HG03354 (cell line): ENCODE results near the gene ELMO1.
"Not testable (repeated sequence)": the region's sequence is repeated elsewhere in the genome, so short reads cannot be mapped to it uniquely, and the experiment has no call there.

Source experiments
- ATAC-seq: cut with Tn5 transposase; IDR thresholded peaks from one replicate; pipeline ENCODE4 v1.9.1; 2021; ENCODE audit warnings: mild to moderate bottlenecking; ENCODE audit not compliant: unreplicated experiment, poor library complexity, severe bottlenecking

Gene ELMO1

DNA sequence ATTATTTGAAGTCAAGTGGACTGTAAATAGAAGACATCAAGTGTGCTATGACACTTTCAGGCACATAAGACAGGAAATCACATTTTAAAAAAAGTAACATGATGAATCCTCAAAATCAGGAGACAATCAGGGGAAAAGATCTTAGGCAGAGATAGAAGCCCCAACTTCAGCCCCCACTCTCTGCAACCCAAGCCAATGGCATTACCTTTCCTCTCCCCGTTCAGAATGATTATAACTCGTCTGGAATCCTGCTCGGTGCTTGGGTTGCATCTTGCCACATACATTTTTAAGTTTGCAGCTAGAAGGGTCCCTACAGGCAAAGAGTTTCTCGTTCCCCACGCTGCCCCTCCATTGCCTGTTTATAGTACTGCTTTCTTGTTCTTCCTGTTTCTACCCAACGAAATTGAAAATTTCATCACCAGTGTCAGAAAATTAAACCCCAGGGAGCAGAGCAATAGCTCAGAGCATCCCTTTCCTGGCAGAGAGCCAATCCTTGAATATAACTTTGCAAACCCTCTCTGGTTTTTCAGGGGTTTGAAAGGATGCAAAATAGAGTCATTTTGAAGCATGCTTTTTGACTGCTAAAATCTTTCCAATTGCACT lies 463.9 kb downstream of the ELMO1 start:
- ATAC-seq, result no peak

DNA sequence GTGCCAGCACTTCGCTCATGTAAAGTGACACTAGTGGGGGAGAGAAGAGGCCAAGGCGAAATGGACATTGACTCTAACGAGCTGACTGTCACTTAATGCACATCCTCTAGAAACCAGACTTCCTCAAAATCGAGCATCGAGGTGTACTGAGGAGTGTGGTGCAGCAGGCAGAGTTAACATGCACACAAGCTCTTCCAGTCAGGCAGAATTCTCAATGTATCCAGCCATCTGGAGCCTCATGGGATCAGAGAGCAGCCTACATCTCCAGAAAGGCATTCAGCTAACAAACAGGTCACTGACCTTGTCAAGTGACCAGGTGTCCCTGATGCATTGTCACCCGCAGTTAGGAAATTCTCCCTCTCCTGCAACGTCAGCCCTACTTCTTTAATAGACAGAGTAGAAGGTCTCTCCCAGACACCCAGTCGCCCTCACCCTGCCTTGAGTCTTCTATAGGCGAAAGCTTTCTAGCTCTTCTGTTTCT lies 464.6 kb downstream of the ELMO1 start:
- no peak for ATAC-seq

DNA sequence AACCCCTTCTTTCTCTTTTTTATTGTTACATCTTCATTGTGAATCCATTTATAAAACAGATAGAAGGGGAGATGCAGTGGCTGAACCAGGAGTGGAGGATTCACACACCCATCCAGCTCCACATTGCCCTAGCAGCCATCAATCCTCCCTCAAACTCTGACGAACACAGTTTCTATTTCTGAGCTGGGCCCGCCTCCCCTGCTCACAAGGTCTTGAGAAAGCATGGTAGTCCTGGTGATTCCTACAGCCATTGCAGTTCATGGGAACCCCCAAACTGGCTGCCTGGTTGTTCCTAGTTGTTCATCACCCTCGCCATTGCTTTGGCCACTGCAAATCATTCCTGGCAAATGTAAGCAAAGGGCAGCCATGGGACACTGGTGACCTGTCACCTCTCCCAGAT lies 465.9 kb downstream of the ELMO1 start:
- no peak for ATAC-seq

DNA sequence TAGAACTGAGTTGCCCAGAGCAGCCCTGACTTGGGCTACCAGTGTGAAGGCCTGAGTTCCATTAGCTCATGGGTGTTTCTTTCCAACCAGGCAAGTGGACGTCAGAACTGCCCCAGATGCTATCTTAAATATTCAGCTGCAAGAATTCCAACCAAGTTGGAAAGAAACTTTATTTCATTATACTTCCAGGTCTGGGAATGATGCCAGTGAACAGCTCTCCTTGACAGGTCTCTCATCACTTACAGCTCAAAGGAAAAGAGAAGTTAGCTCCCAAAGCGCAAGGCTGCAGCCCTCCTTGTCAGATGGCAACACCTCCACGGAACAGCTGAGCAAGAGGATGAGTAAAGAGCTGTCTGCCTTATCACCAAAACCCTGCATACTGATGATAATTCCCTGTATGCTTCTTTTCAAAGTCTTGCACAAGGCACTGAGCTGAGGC lies 468.8 kb downstream of the ELMO1 start:
- ATAC-seq, result no peak

DNA sequence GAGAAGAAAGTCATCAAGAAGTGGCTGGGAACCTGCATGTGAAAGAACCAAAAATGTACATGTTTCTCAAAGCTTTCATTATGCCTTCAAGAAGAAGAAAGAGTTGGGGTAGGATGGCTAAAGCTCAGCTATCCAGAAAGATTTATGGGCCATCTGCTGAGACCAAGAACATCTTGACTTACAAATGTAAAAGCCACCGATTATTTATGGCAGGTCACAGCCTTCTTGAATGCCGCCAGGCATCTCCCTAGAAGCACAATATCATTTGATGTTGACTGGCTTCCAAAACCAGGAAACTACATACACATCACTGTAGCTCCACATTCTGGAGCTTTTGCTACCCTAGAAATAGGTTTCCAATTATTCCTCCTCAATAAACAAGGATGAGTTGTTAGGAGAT lies 470.2 kb downstream of the ELMO1 start:
- no peak for ATAC-seq

DNA sequence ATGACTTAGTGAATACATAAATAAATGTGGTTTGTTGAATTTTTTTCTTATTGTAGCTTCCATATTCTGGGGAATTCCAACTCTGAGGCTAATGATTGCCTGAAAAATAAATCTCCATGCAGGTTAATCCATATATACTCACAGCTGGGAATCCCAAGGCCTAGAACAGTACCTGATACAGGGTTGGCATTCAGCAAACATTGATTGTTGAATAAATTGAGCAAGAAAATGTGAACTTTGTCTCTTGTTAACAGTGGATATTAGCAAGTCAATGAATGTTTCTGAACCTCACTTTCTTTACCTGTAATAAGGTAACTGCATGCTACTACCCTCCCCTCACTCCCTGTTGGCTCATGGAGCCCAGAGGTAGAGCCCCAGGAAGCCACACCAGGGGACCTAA lies 470.8 kb downstream of the ELMO1 start:
- ATAC-seq, result no peak

DNA sequence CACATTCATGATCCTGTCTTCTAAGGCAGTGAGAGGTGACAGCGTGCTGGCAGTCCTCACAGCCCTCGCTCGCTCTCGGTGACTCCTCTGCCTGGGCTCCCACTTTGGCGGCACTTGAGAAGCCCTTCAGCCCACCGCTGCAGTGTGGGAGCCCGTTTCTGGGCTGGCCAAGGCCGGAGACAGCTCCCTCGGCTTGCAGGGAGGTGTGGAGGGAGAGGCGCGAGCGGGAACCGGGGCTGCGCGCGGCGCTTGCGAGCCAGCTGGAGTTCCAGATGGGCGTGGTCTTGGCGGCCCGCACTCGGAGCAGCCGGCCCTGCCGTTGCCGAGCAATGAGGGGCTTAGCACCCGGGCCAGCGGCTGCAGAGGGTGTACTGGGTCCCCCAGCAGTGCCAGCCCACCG lies 475.1 kb downstream of the ELMO1 start:
- ATAC-seq, result not testable (repeated sequence)

DNA sequence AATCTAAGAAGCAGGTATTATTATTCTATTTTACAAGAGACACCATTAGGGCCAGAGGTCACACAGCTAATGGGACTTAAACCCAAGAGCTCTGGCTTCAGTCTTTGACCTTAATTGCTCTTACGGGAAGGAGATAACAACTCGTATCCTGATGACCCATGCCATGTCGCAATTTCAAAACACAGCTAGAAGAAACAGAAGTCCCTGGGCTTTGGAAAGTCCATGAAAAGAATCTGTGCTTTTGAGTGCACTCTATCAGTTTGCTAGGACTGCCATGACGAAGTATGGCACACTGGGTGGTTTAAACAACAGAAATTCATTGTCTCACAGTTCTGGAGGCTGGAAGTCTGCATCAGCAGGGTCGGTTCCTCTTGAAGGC lies 476.5 kb downstream of the ELMO1 start:
- no peak for ATAC-seq

DNA sequence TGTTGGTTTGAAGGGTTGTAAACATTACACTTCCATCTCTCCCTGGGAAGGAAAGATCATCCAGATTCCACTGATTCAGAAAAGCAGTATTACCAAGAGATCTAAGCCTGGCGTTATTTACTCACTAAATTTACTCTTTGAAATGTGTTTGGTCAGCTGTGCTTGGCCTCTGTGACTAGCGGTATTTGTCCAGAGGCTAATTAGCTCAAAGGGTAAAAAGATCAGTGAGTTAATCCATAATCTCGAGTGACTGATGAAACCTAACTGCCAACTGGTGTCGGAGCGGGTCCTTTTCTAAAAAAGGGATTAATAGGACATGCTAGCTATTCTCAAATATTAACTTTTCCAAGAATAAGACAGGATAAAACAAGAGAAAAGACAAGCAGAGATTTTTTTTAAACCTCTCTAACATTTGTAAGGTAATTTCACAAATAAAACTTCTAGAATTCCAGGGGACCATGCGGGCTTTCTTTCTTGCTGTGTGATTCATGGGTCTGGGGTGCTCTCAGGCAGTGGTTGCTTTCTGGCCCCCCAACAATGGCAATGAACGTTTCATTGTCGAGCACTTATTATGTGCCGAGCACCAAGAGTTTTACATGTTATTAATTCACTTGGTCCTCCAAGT lies 477.0 kb downstream of the ELMO1 start:
- ATAC-seq, result no peak

DNA sequence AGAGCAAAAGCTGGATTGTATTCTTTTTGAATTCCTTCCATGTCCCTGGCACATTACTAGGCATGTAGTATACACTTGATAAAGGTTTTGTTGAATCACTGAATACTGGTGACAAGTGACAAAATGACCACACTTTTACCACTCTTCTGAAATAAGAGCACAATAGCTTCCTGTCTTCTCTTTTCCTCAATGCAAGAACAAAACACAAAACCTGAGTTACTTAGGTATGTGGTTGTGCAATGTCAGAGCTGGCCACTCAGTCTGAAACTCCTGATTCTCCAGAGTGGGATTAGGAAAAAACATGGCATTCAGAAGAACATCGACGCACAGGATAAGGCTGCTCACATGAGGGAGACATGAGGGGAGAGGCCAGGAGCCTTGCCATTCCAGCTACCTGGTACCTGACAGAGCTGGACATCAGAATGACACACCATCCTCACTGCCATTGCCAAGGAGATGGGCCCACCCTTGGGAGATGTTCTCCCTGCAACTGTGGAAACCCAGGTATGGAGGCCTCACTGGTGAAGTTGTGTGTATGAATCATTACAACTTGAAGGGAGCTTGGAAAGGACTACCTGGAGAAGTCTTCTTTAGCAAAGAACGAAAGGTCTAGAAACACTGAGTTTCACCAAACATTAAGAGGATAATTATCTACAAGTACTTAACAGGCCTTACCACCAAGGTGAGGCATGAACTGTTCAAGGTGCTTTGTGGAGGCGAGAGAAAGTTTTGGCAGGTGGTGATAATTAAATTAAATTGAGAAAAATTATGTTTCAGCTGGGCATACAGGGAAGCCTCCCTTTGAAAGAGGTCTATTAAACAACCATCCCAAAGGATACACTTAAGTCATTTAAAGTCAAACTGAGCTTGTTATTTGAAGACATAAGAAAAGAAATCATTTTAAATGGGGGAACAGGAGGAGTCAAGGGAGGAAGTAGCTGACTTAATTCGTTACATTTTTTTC lies 477.8 kb downstream of the ELMO1 start:
- no peak for ATAC-seq

DNA sequence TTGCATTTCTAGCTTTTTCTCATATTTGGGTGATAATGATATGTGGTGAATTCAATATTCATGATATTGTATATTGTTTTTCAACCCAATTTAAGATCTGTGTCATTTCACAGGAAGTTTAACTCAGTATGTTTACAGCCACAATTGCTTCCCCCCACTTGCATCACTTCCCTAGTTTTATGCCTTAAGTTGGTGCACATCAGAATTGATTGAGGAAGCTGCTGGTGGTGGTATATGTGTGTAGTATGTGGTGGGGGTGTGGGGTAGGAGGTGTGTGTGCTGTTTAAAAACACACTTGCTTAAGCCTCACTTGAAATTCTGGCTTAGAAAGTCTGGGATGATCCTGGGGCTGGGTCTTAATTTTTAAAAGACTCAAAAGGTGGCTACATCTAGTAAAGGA lies 479.3 kb downstream of the ELMO1 start:
- ATAC-seq, result no peak

DNA sequence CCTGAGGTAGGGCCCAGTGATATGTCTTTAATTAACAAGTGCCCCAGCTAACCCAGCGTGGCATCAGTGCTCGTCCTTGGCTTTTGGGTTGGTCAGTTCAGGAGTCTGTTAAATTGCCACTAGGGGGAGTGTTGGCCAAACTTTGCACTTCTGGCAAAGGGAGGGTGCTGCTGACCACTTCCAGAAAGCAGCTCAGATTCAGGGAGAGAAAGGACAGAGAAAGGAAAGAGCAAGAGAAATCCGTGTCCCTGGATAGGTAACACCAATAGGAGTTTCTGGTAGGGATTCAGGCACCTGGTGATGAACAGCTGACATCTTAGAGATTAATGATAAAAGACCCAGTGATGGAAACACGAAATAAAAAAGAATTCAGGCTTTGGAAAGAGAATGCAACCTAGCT lies 481.3 kb downstream of the ELMO1 start:
- peak; percentile 68 for ATAC-seq

DNA sequence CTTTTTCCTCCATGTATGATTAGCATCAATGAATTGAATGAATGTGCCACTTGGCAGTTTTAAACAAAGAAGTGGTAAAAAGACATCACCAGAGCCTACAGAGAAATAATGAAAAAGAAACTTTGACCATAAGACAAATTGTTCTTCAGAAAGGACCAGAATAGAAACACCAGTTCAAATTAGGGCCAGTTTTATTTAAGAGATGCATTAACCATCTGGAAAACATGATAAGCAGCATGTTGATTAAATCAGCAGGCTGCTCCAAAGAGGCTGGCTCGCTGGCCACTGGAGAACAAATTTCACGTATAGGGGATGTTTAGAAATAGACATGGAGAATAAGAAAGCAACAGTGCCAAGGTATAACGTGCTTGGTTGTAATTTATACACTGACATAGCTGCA lies 482.0 kb downstream of the ELMO1 start:
- no peak for ATAC-seq

DNA sequence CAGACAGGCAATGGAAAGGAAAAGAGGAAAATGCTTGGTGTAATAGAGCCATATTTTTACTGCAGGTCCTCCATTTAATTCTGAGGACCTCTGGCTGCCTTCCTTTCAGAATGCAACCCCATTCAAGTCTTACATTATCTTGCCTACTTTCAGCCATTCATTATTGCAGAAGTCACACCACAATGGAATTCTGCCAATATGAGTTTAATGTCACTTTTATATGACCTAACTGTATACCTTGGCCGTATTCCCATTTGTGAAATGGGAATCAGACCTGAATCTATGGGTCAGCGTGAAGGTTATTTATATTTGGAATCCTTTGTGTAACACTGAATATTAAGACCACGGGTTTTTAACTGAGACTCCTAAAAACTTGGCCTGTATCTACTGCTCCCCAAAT lies 482.6 kb downstream of the ELMO1 start:
- no peak for ATAC-seq

DNA sequence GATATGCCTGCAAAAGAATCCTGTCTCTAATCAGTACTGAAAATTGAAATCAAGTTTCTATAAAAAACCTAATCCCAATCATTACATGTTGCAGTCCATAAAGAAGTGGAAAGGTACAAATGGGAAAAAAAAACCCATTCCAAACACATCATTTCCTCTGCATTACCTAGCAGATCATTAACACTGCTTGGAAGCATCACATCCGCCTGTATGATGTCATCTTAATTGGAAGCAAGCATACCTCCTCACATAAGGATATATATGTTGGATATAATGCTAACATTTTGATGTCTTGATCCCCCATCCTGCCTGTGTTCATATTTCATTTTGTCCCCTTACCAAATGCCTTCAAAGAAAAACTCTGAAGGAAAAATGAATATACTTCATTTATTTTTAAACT lies 483.0 kb downstream of the ELMO1 start:
- ATAC-seq, result no peak

DNA sequence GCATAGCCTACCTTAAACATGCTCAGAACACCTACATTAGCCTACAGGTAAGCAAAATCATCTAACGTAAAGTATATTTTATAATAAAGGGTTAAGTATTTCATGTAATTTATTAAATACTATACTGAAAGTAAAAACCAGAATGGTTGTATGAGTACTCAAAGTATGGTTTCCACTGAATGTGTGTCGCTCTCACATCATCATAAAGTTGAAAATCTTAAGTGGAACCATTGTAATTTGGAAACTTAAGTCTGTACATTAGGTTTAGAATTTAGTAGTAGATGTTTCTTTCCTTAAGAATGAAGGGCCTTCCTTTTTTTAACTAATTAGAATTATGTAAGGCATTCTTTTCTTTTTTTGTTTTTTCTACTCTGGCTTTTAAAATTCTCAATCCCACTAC lies 484.4 kb downstream of the ELMO1 start:
- ATAC-seq, result no peak

DNA sequence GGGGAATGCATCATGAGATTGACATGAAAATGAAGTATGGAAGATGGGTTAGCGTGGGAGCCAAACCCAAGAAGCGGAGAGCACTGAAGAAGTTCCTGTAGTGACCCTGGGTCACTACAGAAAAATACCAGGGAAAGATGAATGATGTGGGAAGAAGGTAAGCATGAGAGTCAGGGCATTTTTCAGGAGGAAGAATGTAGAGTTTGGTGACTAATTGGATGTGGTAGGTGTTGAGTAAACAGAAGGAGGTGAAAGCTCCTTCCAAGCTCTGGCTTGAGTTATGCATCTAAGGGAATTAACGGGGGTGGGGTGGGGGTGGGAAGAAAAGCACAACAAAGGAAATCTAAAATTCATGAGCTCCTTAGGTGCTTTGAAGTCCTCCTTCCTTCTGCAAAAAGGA lies 486.3 kb downstream of the ELMO1 start:
- ATAC-seq, result no peak

DNA sequence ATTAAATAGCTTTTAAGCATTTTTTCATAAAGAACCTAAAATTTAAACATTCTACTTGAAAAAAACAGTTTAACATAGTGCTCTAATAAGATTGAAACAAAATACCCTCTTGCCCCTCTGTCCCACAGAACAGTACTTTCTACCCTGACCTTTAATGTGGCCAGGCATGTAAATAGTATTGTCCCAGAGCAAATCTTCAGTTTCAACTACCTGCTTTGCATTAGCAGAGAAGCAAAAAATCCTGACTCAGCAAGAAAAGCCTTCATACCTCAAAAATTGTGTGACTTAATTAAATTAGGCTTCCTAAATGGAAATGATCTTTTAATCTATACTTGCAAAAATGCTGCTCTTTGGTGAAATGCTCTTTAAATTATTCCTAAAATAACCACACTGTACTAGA lies 487.0 kb downstream of the ELMO1 start:
- no peak for ATAC-seq

DNA sequence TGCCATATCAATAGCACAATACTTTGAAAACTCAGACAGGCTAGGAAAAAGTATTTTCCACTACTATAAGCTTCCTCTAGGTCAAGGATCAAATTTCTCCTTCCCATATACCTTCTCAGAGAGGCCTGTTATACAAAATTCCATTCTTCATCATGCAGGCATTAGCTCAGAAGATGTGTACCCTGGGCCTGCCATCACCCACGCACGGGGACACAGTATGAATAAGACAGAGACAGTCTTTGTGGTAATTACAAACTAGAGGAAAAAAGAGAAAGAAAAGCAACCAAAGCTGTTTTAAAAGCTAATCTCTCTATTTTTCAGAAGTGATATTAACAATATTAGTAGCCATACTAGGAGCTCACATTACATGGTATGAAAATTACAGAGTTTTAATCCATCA lies 487.6 kb downstream of the ELMO1 start:
- ATAC-seq, result no peak

DNA sequence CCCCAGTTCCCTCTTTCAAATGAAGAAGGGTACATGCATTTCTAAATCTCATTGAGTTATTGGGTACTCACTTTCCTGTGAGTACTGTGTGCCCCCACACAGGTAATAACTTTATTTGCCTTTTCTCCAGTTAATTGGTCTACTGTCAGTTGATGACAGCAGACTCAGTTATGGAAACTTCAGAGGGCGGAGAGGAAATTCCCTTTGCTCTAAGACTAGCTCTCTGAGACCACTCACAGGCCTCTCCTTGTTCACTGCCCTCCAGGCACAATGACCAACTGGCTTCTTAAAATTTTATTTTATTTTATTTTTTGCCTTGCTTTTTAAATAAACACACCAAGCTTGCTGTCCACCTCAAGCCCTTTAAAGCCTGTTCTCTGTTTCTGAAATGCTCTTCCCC lies 488.6 kb downstream of the ELMO1 start:
- no peak for ATAC-seq
